Epithelial cell of esophagus (primary cell): ENCODE data around the gene ATG13.

Experiments
- DNase-seq: peaks from one replicate; pipeline ENCODE4 v3.0.0; 2010; ENCODE audit warnings: low read depth
- H3K4me3 ChIP-seq: 2 replicates; pipeline ENCODE4 v1.5.1; 2011; ENCODE audit warnings: mild to moderate bottlenecking, low read length, control low read depth
- TF ChIP-seq, protein P1 (sequence below): IDR thresholded peaks from 2 replicates; pipeline ENCODE4 v1.5.1; 2011; ENCODE audit warnings: low read depth, mild to moderate bottlenecking, low read length, control low read depth, inconsistent platforms; ENCODE audit not compliant: insufficient read depth; ENCODE audit errors: missing control alignments

ATG13 gene

DNA sequence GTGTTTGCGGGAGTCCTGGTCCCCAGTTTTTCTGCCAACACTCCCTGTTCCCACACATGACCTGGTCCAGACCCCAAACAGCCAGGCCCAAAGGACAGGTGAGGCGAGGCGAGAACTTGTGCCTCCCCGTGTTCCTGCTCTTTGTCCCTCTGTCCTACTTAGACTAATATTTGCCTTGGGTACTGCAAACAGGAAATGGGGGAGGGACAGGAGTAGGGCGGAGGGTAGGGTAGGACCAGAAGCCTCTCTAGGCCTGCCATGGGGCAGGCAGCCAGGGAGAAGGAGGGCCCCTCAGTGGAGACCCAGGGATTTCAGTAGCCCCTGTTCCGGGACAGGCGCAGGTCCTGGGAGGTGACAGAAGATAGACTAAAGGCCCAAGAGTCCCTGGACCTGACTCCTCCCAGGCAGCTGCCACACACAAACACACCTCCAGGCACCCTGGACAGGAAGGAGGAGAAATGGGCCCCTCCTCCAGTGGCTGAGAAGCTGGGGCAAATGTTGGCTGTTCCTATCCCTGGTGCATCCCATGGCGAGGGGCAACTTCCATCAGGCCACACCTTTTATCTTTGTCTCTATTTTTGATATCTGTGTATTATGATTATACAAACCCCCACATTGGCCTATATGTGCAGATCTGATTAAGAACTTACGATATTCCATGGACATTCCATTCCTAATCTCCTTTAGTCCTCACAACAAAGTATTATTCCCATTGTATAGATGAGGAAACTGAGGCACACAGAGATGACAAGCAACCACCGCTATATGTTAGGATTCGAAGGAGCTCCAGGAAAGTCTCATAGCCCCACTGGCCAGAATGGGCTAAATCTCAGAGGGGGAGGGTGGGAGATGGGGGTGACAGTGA lies 101.0 kb downstream of the ATG13 start:
- DNase-seq: peak; percentile 24
- TF ChIP-seq, protein P1, sequence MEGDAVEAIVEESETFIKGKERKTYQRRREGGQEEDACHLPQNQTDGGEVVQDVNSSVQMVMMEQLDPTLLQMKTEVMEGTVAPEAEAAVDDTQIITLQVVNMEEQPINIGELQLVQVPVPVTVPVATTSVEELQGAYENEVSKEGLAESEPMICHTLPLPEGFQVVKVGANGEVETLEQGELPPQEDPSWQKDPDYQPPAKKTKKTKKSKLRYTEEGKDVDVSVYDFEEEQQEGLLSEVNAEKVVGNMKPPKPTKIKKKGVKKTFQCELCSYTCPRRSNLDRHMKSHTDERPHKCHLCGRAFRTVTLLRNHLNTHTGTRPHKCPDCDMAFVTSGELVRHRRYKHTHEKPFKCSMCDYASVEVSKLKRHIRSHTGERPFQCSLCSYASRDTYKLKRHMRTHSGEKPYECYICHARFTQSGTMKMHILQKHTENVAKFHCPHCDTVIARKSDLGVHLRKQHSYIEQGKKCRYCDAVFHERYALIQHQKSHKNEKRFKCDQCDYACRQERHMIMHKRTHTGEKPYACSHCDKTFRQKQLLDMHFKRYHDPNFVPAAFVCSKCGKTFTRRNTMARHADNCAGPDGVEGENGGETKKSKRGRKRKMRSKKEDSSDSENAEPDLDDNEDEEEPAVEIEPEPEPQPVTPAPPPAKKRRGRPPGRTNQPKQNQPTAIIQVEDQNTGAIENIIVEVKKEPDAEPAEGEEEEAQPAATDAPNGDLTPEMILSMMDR: no peak
- no peak overlapping the region for H3K4me3 ChIP-seq

DNA sequence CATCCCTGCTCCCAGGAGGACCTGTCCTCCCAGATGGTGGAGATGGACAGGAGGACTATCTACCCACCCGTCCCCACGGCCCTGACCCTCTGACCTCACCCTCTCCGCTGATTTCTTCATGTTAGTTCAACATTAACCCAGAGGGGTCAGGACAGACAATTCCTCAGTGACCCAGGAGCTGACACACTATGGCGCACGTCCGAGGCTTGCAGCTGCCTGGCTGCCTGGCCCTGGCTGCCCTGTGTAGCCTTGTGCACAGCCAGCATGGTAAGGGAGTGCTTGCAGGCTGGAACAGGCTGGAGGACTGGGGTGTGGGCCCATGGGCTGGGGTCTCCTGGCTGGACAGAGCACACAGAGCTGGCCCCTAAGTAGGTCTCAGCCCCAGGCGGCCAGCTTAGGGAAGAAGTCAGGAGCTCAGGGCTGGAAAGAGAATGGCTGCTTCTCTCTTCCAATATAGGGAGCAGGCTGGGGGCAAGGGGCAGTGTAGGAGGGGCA lies 101.7 kb downstream of the ATG13 start, which contains the start of gene F2:
Gene F2 (plus strand): TSS at position 166 of the 495 bp plus-strand sequence. CDS start 23 bp downstream, at position 189.
- no peak for DNase-seq
- no peak within 1 kb of the TSS for H3K4me3 ChIP-seq
- TF ChIP-seq, protein P1: no peak

DNA sequence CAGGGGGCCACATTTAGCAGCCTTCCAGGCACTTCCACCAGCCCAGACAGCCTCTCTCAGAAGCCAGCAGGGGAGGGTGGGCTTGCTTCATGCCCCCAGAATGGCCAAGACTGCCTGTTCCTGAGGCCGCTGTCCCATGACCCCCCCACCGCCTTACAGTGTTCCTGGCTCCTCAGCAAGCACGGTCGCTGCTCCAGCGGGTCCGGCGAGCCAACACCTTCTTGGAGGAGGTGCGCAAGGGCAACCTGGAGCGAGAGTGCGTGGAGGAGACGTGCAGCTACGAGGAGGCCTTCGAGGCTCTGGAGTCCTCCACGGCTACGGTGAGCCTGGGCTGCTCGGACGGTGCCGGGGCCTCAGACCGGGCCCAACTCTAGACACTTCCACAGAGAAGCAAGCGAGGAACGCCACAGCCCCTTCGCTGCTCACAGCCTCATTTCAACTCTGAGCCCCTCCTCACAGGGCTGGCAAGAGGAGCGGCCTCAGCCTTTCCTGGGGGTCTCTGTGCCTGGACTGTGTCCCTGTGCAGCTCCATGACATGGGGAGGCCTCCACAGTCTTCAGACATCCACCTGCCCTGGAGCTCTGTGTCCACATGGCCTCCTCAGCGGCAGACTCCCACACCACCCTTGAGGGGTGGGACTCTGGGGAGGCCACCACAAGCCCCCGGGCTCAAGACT lies 102.3 kb downstream of the ATG13 start:
- TF ChIP-seq, protein P1: no peak
- no peak overlapping the region for H3K4me3 ChIP-seq
- no peak for DNase-seq

DNA sequence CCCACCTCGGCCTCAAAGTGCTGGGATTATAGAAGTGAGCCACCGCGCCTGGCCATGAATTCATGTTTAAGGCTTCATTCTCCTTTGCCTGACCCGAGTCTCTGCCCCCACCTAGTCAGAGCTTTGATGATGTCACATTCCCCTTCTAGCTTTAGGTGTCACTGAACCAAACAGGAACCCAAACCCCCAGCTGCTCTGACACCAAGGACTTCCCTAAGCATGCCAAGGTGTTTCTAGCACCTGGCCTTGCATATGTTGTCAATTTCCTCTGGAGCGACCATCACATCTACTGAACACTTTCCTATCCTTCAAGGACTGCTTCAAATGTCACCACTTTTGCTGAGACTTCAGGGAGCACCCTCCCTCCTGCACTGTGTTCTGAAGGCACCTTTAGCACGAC lies 103.9 kb downstream of the ATG13 start:
- no peak for DNase-seq

DNA sequence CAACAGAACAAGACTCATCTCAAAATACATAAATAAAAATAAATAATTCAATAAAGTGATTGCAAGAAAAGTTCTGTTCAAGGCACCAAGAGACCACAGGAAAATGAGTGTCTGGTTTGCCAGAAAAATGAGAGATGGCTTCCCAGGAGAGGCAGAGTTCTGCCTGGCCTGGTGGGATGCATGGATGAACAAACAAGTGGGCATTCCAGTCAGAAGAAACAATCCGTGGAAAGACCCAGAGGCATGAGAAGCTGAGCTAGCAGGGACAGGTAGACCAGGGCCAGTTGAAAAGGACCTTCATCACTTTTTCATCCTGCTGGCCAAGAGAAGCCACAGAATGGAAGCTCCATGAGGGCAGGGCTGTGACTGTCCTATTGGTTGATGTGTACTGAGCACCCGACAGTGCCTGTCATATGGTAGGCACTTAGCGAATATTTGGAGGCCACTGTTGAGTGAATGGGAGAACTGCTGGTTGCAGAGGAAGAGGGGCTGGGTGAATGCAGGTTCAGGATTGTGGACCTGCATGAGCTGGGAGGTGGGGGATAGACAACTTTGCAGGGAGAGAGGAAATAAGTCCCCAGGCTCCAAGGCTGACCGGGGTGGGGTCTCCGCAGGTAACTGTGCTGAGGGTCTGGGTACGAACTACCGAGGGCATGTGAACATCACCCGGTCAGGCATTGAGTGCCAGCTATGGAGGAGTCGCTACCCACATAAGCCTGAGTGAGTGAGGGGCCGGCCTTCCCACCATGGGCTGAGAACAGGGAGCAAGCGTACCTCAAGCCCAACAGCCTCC lies 105.4 kb downstream of the ATG13 start:
- H3K4me3 ChIP-seq: no peak overlapping the region
- DNase-seq: no peak
- TF ChIP-seq, protein P1: no peak

More for the DNA sequence above, 103.9 kb downstream of the ATG13 start:
- no peak overlapping the region for H3K4me3 ChIP-seq
- TF ChIP-seq, protein P1: no peak

DNA sequence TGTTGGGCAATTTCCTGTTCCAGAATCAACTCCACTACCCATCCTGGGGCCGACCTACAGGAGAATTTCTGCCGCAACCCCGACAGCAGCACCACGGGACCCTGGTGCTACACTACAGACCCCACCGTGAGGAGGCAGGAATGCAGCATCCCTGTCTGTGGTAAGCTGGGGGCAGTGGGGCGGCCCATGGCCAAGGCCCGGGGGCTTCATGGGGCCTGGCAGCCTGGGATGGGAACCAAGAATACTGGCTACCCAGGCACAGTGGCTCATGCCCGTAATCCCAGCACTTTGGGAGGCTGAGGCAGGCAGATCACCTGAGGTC lies 106.0 kb downstream of the ATG13 start:
- no peak overlapping the region for H3K4me3 ChIP-seq
- DNase-seq: no peak
- TF ChIP-seq, protein P1: no peak
